HS-27A (cell line): Measurements from ENCODE around the gene DLEC1.
"Not testable (repeated sequence)": the region's sequence is repeated elsewhere in the genome, so short reads cannot be mapped to it uniquely, and the experiment has no call there.

Source experiments
- DNase-seq: peaks from one replicate; pipeline ENCODE4 v3.0.0-alpha.2; 2012; ENCODE audit warnings: low read depth, missing footprints

DLEC1 gene

GRCh38 chr3:38154625-38155255, 115.7 kb downstream of the DLEC1 start:
- no peak for DNase-seq

- no peak for DNase-seq
Observed at GRCh38 chr3:38155825-38156224, 116.8 kb downstream of the DLEC1 start.

- DNase-seq: no peak
Observed at GRCh38 chr3:38157117-38157516, 118.1 kb downstream of the DLEC1 start.

- DNase-seq: no peak
Observed at GRCh38 chr3:38157595-38157994, 118.6 kb downstream of the DLEC1 start.

- DNase-seq: no peak
Observed at GRCh38 chr3:38158472-38158871, 119.5 kb downstream of the DLEC1 start.

GRCh38 chr3:38160704-38161103, 121.7 kb downstream of the DLEC1 start:
- DNase-seq: not testable (repeated sequence)

- DNase-seq: no peak
Observed at GRCh38 chr3:38163117-38163840, 124.3 kb downstream of the DLEC1 start.

- no peak for DNase-seq
Observed at GRCh38 chr3:38163841-38164642, 125.0 kb downstream of the DLEC1 start.

- no peak for DNase-seq
Observed at GRCh38 chr3:38164643-38164951, 125.6 kb downstream of the DLEC1 start.

- DNase-seq: peak; percentile 99
Observed at GRCh38 chr3:38164952-38165721, 126.1 kb downstream of the DLEC1 start, which contains the start of gene OXSR1. TSS of gene OXSR1 (plus strand) at chr3:38165537. CDS start at chr3:38165877, 340 bp downstream.

GRCh38 chr3:38165722-38166387, 126.8 kb downstream of the DLEC1 start:
- DNase-seq: peak; percentile 19

GRCh38 chr3:38167591-38167990, 128.6 kb downstream of the DLEC1 start:
- no peak for DNase-seq

GRCh38 chr3:38168151-38169026, 129.4 kb downstream of the DLEC1 start:
- peak; percentile 72 for DNase-seq

- no peak for DNase-seq
Observed at GRCh38 chr3:38169027-38169317, 130.0 kb downstream of the DLEC1 start.

- DNase-seq: no peak
Observed at GRCh38 chr3:38170722-38171121, 131.7 kb downstream of the DLEC1 start.

GRCh38 chr3:38171622-38172021, 132.6 kb downstream of the DLEC1 start:
- no peak for DNase-seq
